ENCODE data around the gene ZFYVE21.

ZFYVE21 gene

DNA sequence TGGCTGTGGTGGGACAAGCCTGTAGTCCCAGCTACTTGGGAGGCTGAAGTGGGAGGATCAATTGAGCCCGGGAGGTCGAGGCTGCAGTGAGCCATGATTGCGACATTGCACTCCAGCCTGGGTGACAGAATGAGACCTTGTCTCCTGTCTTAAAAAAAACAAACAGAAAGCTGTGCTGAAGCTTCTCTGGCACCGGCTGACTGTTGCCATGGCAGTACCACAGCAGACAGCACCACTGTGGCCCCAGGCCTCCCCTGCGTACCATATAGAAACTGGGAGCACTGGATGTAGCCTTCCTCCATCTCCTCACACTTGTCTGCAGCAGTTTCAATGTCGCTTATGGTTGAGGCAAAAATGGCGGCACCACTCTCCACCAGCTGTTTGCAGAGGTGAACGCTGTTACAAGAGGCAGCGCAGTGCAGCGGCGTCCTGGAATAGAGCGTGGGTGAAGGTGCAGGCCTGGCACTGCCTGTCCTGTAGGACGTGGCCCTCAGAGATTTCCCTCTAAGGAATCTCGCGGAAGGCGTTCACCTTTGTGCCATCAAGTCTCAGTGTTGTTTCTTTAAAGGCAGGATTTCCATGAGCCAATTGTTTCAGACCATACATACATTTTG, 21.9 kb downstream of the ZFYVE21 start:
- no peak for DNase-seq (ENCODE audit: low spot score)

DNA sequence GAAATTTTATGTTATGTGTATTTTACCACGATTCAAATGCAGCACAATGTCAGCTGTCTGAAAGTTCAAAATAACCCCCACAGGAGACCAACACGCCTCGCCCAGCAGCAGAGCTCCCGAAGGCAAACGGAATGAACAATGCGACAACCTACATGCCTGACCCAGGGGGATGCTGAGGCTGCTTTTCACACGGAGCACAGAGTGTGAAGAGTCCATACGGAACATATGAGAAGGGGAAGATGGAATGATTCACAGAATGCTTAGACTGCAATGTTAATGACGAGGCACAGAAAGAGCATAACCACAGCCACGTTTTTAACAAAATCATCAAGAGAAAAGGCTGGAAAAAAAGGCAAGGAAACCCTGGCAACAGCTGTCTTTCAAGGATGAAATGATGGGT, 22.6 kb downstream of the ZFYVE21 start:
- DNase-seq (ENCODE audit: low spot score), result no peak

DNA sequence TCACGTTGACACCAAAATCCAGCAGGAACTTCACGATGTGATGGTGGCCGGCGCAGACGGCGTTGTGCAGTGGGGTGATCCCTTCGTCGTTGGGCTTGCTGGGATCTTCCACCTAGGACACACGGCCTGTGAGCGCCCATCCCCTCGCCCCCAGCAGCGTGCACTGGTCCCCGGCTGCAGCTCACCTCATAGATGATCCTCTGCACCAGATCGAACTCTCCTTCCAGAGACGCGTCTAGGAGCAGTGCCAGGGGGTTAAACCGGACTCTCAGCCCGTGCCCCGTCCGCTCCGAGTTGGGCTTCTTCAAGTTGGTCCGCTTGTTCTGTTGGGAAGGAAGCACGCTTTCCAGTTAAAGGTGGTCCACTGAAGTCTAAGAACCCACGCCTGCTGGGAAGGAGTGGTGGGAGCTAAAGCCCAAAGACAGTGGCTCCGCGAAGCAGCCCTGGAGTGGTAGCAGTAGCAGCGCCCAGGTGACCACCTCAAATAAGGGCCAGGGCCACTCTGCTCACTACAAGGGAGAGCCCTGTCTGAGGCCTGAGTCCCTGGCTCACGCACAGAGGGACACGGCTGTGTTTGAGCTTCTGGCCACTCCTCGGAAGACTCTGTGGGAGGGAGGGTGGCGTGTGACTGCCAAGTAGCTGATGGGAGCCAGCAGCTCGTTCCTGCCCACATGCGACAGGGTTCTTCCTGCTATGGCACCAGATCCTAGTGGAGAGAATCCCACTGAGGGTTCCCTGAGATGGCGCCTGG, 23.3 kb downstream of the ZFYVE21 start:
- DNase-seq (ENCODE audit: low spot score), result no peak

DNA sequence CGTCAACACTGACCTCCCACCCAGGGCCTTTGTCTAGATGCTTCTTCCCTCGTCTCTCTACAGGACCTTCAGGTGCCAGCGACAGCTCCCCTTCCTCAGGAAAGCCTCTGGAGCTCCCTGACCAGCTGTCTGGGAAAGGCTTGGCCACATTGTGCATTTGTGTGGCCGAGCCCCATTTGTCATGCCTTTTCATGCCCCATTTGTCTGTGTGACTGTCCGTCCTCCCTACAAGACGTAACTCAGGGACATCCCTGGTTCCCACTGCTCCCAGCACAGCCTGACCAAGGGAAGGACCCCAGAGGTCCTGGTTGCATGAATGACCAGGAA, 23.8 kb downstream of the ZFYVE21 start:
- DNase-seq (ENCODE audit: low spot score), result no peak

DNA sequence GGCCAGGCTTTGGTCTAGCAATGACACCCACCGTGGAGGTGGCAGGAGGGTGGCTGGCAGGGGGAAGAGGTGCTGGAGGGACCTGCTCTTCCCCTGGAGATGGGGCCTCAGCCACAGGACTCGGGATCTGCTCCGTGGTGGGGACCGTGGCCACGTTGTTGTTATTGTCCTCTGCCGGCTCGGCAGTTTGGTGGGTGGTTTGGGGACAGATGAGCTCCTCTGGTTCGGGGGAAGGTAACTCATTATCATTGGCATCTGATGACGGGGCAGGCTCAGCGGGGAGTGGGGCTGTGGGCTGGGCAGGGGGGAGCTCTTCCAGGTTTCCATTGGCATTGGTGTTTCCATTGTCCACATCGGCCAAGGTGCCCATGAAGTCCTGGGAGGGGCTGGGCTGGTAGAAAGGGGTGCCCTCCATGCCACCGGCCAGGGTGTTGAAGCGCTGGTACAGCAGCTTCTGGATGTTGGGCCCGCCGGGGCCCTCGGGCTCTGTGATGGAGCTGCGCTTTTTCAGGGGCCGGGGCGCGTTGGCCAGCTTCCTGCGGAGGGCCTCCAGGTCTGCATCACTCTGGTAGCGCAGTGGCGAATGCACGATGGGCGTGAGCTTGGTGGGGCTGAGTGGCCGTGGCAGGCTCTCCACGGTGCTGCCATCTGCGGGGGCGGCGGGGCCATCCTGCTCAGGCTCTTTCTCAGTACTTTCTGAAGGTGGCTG, 24.3 kb downstream of the ZFYVE21 start:
- DNase-seq (ENCODE audit: low spot score), result no peak

DNA sequence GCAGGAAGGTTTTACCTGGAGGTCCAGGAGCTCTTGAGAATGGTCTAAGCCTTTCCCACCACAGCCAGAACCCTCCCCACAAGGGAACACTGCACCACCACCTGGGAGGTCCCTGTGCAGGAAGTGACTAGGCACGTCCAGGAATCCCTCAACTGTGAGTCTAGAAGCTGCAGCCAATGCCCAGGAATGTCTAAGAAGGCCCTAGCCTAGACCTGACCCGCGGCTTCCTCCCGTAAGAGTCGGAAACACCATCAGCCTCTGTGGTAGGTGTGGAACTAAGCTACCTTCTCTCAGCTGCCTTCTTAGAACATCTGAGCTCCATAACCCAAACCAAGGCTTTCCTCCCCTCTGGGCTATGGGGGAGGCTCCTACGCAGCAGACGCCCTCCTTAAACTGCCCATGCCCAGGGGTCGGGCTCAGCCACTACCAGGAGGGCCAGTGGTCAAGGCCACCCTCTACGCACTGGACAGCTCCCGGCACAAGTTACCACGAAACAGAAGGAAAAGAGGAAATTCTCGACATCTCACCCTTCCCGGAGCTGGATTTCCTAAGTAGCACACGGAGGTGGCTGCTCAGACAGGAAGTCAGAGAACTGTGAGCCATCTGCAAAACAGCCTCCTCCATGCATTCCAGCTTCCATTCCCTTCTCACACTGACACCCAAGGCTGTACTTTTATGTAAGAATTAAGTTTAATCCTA, 25.5 kb downstream of the ZFYVE21 start:
- DNase-seq (ENCODE audit: low spot score), result peak; percentile 63

DNA sequence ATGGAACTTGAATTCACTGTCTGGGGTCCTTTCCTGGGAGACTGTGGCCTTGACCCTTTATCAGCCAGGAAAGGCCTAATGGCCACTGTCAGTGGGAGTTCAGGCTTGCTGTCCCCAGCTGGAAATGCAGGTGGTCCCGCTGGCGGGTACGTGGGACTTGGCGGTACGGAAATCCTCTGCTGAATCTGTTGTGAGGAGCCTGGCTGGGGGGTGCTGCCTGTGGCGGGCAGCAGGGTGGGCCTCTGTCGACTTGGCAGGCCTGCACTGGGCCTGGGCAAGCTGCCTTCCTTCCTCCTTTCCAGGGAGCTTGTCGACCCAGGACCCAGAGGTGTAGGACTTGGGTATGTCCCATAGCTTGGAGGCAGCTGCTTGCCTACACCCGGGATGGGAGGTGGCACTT, 26.3 kb downstream of the ZFYVE21 start:
- no peak for DNase-seq (ENCODE audit: low spot score)

DNA sequence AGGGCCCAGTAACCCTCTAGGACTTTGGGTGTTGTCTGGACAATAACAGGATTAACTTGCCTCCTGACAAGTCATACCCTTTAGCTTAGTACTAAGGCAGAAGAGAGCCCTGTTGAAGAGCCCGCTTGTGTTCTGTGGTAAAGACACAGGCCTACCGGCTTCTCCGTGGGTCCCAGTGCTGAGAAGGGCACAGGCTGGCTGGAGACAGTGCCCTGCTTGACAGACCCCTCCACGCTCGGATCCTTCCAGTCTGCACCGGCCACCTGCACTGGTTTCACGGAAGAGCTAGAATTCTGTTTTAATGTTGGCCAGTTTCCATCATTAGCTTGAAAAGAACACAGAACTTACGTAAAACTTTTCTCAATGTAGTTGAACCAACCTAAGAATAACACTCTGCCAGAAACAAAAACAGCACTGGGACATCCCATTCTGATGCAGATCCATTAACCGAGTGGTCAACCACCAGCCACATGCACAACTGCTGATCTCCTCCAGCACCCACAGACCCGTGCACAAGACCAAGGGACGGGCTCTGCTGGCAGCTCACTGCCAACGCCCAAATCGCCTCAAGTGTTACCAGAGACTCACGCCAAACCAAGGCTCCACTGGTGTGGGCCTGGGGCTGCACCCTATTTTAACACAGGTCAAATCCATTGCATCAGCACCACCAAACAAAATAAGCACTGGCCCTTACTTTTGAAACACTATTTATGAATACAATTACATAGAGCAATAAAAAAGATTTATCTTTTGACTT, 27.1 kb downstream of the ZFYVE21 start:
- DNase-seq (ENCODE audit: low spot score), result no peak

DNA sequence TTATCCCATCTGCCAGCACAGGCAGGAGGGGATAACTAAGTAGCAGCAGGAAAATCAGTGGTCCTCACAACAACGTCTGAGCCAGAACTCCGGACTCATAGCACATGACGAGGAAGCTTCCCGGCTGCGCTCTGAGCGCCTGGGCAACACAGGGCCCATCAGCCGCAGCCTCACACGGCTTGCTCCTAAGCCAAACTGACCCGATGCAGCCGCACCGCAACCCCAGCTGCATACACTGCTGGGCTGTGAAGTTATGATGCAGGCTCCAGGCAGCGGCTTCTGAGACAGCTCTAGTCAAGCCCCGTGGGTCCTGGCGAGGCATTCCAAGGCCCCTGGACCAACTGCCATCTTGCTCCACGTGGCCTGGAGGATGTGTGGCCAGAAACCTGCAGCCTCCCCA, 28.1 kb downstream of the ZFYVE21 start:
- no peak for DNase-seq (ENCODE audit: low spot score)

DNA sequence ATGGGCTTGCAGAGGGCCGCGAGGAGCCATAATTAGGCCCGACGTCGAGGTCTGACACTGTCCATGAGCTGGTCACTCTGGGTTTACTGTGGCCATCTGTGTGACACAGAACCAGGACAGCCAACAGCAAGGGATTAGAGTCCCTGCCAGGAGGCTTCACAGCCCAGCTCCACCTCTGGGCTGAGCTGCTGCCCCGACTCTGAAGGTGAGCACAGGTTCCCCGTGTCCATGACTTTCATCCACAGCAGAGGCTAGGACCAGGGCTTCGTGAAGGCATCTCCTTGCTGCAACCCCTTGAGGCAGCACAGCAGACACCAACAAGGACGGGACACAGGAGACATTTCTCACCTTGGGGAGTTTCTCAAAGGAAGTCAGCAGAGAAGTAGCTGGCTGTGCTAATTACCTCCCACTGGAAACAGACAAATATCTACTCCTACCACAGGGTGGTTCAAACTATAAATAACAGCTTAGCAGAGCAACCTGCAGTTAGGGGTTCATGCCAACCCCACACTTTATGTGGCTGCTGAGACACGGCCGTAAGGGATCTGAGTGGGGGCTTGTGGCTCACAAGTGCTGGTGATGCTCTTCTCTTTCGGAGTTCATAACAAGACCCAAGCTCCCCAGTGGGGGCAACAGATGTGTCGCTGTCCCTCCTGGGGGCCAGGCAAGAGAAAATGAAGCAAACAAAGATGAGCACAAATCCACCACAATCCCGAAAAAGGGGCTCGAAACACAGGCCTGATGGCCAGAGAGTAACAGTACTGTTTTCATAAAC, 29.2 kb downstream of the ZFYVE21 start:
- no peak for DNase-seq (ENCODE audit: low spot score)

DNA sequence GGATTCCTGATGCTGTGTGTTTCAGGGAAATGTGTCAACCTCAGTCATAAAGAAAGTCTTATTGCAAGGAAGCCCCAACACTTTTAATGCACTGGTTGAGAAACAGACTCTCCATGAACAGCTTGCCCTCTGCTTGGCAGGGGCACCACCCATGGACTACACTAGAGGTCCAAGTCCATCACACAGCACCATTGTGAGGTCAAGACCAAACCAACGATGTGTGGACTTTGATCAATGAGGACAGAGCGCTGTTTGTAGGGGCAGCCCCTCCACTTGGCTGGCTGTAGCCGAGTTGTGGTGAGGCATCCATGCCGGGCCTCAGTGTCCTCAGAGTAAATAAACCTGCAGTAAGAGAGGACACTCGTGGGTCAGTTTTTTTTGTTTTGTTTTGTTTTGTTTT, 29.8 kb downstream of the ZFYVE21 start:
- no peak for DNase-seq (ENCODE audit: low spot score)

DNA sequence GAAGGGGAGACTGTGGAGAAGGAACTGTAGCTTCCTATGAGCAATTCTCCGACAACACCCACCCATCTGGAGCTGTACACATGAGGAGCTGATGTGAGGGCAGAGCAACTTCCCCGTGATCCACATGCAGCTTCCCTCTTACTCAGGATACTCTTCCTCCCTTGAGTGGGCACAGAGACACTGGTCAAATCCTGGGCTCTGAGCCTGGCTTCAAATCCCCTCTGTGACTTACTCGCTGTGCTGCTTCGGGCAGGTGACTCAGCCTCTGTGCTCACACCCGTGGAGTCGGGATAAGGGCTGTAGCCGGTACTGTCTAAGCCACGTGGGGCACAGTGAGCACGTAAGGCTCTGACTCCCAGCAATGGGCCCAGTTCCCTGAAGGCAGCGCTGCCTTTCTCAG, 31.1 kb downstream of the ZFYVE21 start:
- no peak for DNase-seq (ENCODE audit: low spot score)

DNA sequence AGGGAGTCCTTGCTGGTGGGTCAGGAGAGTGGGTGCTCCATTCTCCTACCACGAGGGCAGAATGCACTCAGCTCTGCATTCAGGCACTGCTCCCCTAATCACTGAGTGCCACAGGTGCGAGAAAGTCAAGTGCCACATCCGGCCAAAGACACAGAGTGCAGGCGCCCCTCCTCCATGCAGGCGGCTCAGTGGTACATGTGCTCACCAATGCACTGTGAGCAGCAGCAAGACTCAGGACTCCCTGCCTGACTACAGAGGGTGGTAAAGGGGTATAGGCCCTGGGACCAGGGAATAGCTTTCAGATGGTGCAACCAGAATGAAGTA, 32.9 kb downstream of the ZFYVE21 start:
- no peak for DNase-seq (ENCODE audit: low spot score)

DNA sequence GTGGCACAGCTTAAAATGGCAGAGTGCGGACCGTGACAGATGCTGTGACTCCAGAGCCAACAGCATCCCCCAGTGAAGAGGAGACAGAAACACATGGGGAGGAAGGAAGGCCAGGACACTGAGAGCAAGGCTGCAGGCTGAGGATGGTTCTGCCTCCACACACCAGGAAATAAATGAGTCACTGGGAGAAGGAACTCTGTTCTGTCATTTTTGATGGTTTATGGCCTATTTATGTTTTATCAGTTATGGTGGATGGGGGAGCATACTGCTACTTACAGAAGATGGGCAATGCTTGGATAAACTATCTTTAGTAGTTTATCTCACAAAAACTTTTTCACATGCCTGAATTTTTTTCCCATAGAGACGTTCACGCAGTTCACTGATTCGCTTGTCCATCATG, 33.8 kb downstream of the ZFYVE21 start:
- DNase-seq (ENCODE audit: low spot score), result peak; percentile 40

DNA sequence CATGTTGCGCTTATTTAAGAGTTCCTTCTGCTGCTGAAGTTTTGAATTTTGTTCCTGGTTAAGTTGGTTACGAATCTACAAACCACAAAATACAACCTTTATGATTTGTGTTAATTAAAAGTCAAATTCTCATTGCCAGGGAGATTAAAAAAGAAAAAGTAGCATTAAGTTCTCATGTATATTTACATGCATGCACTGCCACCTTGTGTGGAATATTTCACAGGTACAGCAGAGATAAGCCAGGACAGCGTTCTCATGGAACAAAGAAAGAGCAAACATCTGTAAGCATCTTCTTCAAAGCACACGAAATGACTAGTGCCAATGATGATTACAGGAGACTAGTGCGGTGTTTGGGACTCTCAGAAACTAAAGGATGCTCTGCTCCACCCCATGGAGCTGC, 34.2 kb downstream of the ZFYVE21 start:
- no peak for DNase-seq (ENCODE audit: low spot score)

DNA sequence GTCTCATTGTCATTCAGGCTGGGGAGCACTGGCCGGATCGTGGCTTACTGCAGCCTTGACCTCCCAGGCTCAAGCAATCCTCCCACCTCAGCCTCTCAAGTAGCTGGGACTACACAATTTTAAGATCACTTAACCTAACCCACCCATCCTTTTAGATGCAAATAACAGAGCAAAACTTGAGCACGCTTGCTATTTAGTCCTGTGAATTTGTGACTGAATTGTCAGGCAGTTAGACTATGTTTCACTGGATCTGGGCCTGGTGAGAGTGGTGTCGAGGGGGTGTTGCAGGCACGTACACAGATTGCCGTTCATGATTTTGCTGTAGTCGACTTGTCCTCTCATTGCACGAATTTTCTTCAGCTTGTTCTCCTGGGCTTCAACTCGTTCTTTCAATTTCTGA, 38.2 kb downstream of the ZFYVE21 start:
- no peak for DNase-seq (ENCODE audit: low spot score)

DNA sequence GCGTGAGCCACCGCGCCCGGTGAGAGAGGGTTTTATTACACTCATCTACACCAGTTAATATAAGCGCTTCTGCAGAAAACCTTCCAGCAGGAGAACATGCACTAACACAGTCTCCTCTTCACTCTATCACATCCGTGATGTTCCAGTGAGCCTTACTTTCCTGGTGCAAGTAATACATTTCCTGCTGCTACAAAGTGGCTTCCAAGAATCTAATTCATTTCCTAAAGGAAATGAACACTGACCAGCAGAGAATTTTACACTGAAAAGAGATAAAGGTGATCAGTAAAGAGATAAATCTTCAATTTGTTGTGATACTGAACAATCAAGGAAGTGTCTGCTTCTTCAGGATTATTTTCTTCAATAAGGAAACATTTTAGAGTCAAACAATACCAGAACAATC, 39.5 kb downstream of the ZFYVE21 start:
- DNase-seq (ENCODE audit: low spot score), result peak; percentile 35

DNA sequence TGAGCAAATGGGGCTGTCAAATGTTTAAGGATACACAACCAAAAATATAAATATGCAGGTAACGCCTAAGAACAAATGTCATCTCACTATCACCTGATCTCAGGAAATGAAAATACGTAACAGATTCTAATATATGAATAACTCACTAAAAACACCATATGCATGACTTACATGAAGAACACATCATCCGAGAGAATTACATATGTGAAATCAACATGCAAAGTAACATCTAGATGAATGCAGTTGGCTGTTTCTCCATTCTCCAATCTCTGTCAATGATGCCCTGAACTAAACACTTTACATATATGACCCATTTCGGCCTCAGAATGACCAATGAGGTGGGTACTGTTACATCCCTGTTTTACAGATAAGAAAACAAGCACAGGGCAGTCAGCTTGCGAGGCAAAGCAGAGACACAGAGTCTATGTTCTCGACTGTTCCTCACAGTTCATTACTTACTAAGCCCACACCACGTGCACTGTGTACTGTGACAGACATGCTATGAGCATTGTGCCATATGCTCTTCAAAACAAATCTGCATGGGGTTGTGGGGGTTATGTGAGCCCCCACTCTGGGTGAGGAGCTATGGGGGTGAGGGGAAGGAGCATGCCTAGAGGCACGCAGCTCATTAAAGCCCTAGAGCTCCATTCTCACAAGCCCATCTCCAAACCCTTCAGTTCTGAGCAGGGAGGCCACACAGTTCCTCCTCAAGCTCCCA, 42.6 kb downstream of the ZFYVE21 start:
- no peak for DNase-seq (ENCODE audit: low spot score)

DNA sequence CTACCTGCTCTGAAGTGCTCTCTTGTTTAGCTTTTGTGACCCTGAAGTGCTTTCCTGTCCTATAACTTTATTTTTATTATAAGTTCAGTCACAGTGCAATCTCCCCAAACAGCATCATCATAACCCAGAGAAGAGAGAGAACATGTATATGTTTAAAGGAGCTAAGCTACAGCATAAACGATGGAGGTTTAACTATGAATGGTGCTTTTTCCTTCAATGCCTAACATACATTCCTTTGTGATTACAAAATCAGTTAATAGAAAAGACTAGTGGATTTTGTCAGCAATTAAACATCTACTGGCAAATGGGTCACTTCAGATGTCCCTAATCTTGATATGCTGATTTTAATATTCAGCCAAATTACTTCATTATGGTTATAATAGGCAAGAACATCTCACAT, 46.4 kb downstream of the ZFYVE21 start:
- DNase-seq (ENCODE audit: low spot score), result no peak

DNA sequence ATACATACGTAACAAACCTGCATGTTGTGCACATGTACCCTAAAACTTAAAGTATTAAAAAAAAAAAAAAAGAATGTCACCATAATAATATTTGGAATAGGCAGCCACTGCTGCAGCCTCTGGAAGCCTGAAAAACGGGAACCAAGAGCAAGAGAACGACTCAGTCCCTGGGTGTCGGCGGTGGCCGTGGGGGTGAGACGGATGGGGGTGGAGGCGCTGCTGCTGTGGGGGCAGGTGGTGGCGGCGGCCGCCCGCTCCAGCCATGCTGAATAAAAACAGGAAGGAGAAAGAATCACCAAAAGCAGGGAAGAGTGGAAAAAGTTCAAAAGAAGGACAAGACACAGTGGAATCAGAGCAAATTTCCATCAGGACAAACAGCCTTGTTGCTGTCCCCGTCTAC, 46.9 kb downstream of the ZFYVE21 start:
- no peak for DNase-seq (ENCODE audit: low spot score)

All from kidney capillary endothelial cell (primary cell).